Trophoblast cell (in vitro differentiated cells and primary cell): Measurements from ENCODE around the gene API5.

Experiments
- DNase-seq, 2 donors: peaks; one replicate each; pipeline ENCODE4 v3.0.0-alpha.2; 2016
- H2AFZ ChIP-seq: 2 replicates; pipeline ENCODE4 v1.6.1; 2013; ENCODE audit warnings: low read length, moderate library complexity, mild to moderate bottlenecking; ENCODE audit not compliant: insufficient read depth, poor library complexity
- H2AK5ac ChIP-seq: 2 replicates; pipeline ENCODE4 v1.6.1; 2013; ENCODE audit warnings: mild to moderate bottlenecking, low read length
- H2BK120ac ChIP-seq: 2 replicates; pipeline ENCODE4 v1.6.1; 2013; ENCODE audit warnings: low read length, mild to moderate bottlenecking, moderate library complexity; ENCODE audit not compliant: insufficient read depth, poor library complexity
- H2BK12ac ChIP-seq: 2 replicates; pipeline ENCODE4 v1.6.1; 2013; ENCODE audit warnings: mild to moderate bottlenecking, low read length, moderate library complexity
- H2BK5ac ChIP-seq: 2 replicates; pipeline ENCODE4 v1.6.1; 2013; ENCODE audit warnings: low read length, low read depth, moderate library complexity, mild to moderate bottlenecking; ENCODE audit not compliant: poor library complexity
- H3K14ac ChIP-seq: 2 replicates; pipeline ENCODE4 v1.6.1; 2013; ENCODE audit warnings: mild to moderate bottlenecking, low read length
- H3K18ac ChIP-seq: 2 replicates; pipeline ENCODE4 v1.6.1; 2013; ENCODE audit warnings: mild to moderate bottlenecking, low read length
- H3K23ac ChIP-seq: 2 replicates; pipeline ENCODE4 v1.6.1; 2013; ENCODE audit warnings: low read length
- H3K27ac ChIP-seq: 2 replicates; pipeline ENCODE4 v1.5.1; 2013; ENCODE audit warnings: low read depth, mild to moderate bottlenecking, inconsistent platforms, low read length, moderate library complexity
- H3K27me3 ChIP-seq: 2 replicates; pipeline ENCODE4 v1.6.1; 2013; ENCODE audit warnings: inconsistent platforms, mild to moderate bottlenecking, low read length, moderate library complexity; ENCODE audit not compliant: insufficient read depth
- H3K36me3 ChIP-seq, 2 experiments: 1 replicate in 1 of 2; 2 replicates in 1 of 2; pipeline ENCODE4 v1.6.1; 2013; ENCODE audit warnings: low read length in 2 of 2, mild to moderate bottlenecking in 2 of 2, moderate library complexity in 1 of 2; ENCODE audit not compliant: insufficient read depth in 2 of 2, control insufficient read depth in 1 of 2
- H3K4ac ChIP-seq: 2 replicates; pipeline ENCODE4 v1.6.1; 2013; ENCODE audit warnings: low read depth, mild to moderate bottlenecking, low read length, moderate library complexity
- H3K4me1 ChIP-seq, 2 experiments: 1 replicate in 1 of 2; 2 replicates in 1 of 2; pipeline ENCODE4 v1.6.1; 2013; ENCODE audit warnings: low read length in 2 of 2, mild to moderate bottlenecking in 2 of 2, moderate library complexity in 1 of 2; ENCODE audit not compliant: insufficient read depth in 2 of 2, control insufficient read depth in 1 of 2
- H3K4me2 ChIP-seq: 2 replicates; pipeline ENCODE4 v1.6.1; 2013; ENCODE audit warnings: inconsistent platforms, mild to moderate bottlenecking, low read length, moderate library complexity
- H3K4me3 ChIP-seq: 2 replicates; pipeline ENCODE4 v1.5.1; 2013; ENCODE audit warnings: mild to moderate bottlenecking, low read depth, low read length, inconsistent platforms
- H3K79me1 ChIP-seq: one replicate; pipeline ENCODE4 v1.6.1; 2013; ENCODE audit warnings: low read length
- H3K79me2 ChIP-seq: 2 replicates; pipeline ENCODE4 v1.6.1; 2013; ENCODE audit warnings: low read length, mild to moderate bottlenecking; ENCODE audit not compliant: control insufficient read depth, insufficient read depth, poor library complexity
- H3K9ac ChIP-seq: 2 replicates; pipeline ENCODE4 v1.6.1; 2013; ENCODE audit warnings: mild to moderate bottlenecking, low read length
- H3K9me3 ChIP-seq: 2 replicates; pipeline ENCODE4 v1.6.1; 2013; ENCODE audit warnings: low read depth, mild to moderate bottlenecking, control low read depth, inconsistent platforms, low read length; ENCODE audit not compliant: insufficient read depth
- H4K12ac ChIP-seq: 2 replicates; pipeline ENCODE4 v1.6.1; 2013; ENCODE audit warnings: low read depth, mild to moderate bottlenecking, low read length, moderate library complexity
- H4K8ac ChIP-seq: 2 replicates; pipeline ENCODE4 v1.6.1; 2013; ENCODE audit warnings: low read depth, mild to moderate bottlenecking, low read length, moderate library complexity
- H4K91ac ChIP-seq: one replicate; pipeline ENCODE4 v1.6.1; 2013; ENCODE audit warnings: low read depth, mild to moderate bottlenecking, low read length, moderate library complexity
- whole genome bisulfite sequencing: extraction: QIAGEN DNeasy Blood & Tissue Kit; methylation state at CpG from one replicate; pipeline ENCODE4 v1.1.7; 2013; ENCODE audit warnings: missing lambda C conversion rate; ENCODE audit not compliant: insufficient read length, insufficient coverage; ENCODE audit errors: extremely low coverage; 5-methylcytosine and 5-hydroxymethylcytosine counted together

API5 gene

DNA sequence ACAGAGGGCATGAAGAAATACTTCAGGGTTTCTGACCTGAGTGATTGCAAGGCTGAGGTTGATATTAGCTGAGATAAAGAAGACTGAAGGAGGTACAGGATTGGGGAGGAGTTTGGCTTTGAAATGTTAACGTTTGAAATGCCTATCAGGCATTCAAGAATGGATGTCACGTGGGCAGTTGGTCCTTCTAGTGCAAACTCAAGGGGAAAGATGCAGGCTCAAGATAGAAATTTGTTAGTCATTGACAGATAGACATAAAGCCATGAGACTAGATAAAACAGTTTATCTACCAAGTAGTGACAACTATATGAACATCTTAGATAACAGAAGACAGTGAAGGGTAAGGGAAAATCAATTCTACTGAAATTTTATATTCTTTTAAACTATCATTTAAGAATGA lies 70.0 kb downstream of the API5 start:
- no peaks in the 10 kb centered on the region for H3K9me3 ChIP-seq
- no peak overlapping the region for H4K91ac ChIP-seq
- H4K8ac ChIP-seq = no peak overlapping the region
- H2BK5ac ChIP-seq = no peak overlapping the region
- WGBS = no CpG with 5 or more reads among the region's 2 CpGs
- no peak for DNase-seq
- no peak overlapping the region for H2BK120ac ChIP-seq
- H3K4me3 ChIP-seq = no peak overlapping the region
- no peak overlapping the region for H3K9ac ChIP-seq
- H3K4me2 ChIP-seq = no peak overlapping the region
- no peak overlapping the region for H2AK5ac ChIP-seq
- H3K27me3 ChIP-seq = no peaks in the 10 kb centered on the region
- H3K4ac ChIP-seq = no peak overlapping the region
- H4K12ac ChIP-seq = no peak overlapping the region
- H3K4me1 ChIP-seq = no peaks in the 10 kb centered on the region
- H2AFZ ChIP-seq = no peak overlapping the region
- no peaks in the 10 kb centered on the region for H3K79me1 ChIP-seq
- H3K18ac ChIP-seq = no peak overlapping the region
- H3K79me2 ChIP-seq = no peaks in the 10 kb centered on the region
- no peak overlapping the region for H3K27ac ChIP-seq
- H3K23ac ChIP-seq = no peak overlapping the region
- H3K36me3 ChIP-seq = peaks cover 0 to 4% of the 10 kb centered on the region in 2 experiments
- H2BK12ac ChIP-seq = no peak overlapping the region
- no peak overlapping the region for H3K14ac ChIP-seq

DNA sequence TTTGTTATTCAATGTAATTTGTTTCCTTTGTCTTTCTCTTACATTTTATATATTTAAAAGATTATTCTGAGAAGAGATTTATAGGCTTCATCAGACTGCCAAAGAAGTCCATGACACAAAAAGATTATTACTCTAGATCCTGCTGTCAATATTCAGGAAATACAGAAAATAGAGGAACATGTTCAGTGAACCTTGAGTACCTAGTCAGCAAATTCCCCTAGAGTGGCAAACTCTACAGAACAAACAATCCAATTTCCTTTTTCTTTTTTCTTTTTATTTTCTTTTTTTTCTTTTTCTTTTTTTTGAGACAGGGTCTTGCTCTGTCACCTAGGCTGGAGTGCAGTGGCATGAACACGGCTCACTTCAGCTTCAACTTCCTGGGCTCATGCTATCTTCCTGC lies 70.8 kb downstream of the API5 start:
- H3K4me1 ChIP-seq = no peaks in the 10 kb centered on the region
- H3K23ac ChIP-seq = no peak overlapping the region
- H3K27me3 ChIP-seq = no peaks in the 10 kb centered on the region
- H2AK5ac ChIP-seq = no peak overlapping the region
- H3K9me3 ChIP-seq = no peaks in the 10 kb centered on the region
- DNase-seq = no peak
- H2BK5ac ChIP-seq = no peak overlapping the region
- no peak overlapping the region for H3K14ac ChIP-seq
- no peak overlapping the region for H2AFZ ChIP-seq
- H2BK120ac ChIP-seq = no peak overlapping the region
- no peak overlapping the region for H2BK12ac ChIP-seq
- no peak overlapping the region for H3K9ac ChIP-seq
- peaks cover 0 to 5% of the 10 kb centered on the region in 2 experiments for H3K36me3 ChIP-seq
- WGBS = no CpG with 5 or more reads among the region's 1 CpG
- H4K12ac ChIP-seq = no peak overlapping the region
- H3K79me1 ChIP-seq = no peaks in the 10 kb centered on the region
- no peak overlapping the region for H4K91ac ChIP-seq
- no peak overlapping the region for H3K4me2 ChIP-seq
- no peak overlapping the region for H4K8ac ChIP-seq
- no peaks in the 10 kb centered on the region for H3K79me2 ChIP-seq
- H3K4ac ChIP-seq = no peak overlapping the region
- H3K27ac ChIP-seq = no peak overlapping the region
- H3K4me3 ChIP-seq = no peak overlapping the region
- H3K18ac ChIP-seq = no peak overlapping the region

DNA sequence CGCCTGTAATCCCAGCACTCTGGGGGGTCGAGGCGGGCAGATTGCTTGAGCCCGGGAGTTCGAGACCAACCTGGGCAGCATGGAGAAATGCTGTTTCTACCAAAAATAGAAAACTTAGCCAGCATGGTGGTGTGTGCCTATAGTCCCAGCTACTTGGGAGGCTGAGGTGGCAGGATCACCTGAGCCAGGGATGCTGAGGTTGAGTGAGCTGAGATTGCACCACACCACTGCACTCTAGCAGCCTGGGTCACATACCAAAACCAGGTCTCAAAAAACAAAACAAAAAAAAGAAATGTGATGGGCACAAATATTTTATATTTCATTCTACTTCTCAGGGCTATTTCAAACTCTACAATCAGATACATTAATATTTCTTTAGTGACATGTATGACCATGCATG lies 72.6 kb downstream of the API5 start:
- Histone ChIP-seq H4K91ac (no peak overlapping the region), H2BK5ac (no peak overlapping the region), H3K18ac (no peak overlapping the region), H3K14ac (no peak overlapping the region), H3K23ac (no peak overlapping the region), H3K9me3 (no peaks in the 10 kb centered on the region), H4K12ac (no peak overlapping the region), H3K9ac (no peak overlapping the region), H3K4me1 (no peaks in the 10 kb centered on the region), H3K4me2 (no peak overlapping the region), H2AK5ac (no peak overlapping the region), H3K4ac (no peak overlapping the region), H3K36me3 (peaks cover 0 to 5% of the 10 kb centered on the region in 2 experiments), H2BK12ac (no peak overlapping the region), H2BK120ac (no peak overlapping the region), H3K79me1 (no peaks in the 10 kb centered on the region), H3K79me2 (no peaks in the 10 kb centered on the region), H3K27me3 (no peaks in the 10 kb centered on the region), H3K27ac (no peak overlapping the region), H4K8ac (no peak overlapping the region), H2AFZ (no peak overlapping the region), H3K4me3 (no peak overlapping the region)
- WGBS = no CpG with 5 or more reads among the region's 5 CpGs
- DNase-seq = no peak

DNA sequence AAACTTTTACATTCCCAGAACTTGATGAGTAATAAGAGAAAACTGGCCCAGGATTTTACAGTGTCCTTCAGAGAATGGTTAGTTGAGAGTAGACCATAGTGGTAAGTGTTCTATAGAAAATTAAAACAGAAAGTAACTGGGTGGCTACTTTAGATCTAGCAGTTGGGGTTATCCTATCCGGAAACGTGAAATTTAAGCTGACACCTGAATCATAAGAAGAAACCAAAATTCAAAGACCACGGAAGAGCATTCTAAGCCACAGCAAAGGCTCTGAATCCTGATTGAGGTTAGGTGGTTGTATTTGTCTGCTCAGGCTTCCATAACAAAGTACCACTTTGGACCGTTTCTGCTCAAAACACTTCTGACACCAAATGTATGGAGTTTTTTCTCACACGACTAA lies 80.9 kb downstream of the API5 start:
- Histone ChIP-seq H3K27me3 (no peaks in the 10 kb centered on the region), H2BK120ac (no peak overlapping the region), H3K14ac (no peak overlapping the region), H3K4me2 (no peak overlapping the region), H3K79me1 (no peaks in the 10 kb centered on the region), H4K8ac (no peak overlapping the region), H2AFZ (no peak overlapping the region), H3K18ac (no peak overlapping the region), H3K4ac (no peak overlapping the region), H3K36me3 (peaks cover 9 to 19% of the 10 kb centered on the region in 2 experiments), H2AK5ac (no peak overlapping the region), H3K79me2 (no peaks in the 10 kb centered on the region), H4K12ac (no peak overlapping the region), H3K9me3 (no peaks in the 10 kb centered on the region), H3K4me1 (peaks cover 0 to 2% of the 10 kb centered on the region in 2 experiments), H3K9ac (no peak overlapping the region), H3K23ac (no peak overlapping the region), H3K4me3 (no peak overlapping the region), H2BK5ac (no peak overlapping the region), H4K91ac (no peak overlapping the region), H2BK12ac (no peak overlapping the region), H3K27ac (no peak overlapping the region)
- no peak for DNase-seq
- no CpG with 5 or more reads among the region's 5 CpGs for WGBS
